Loucy (cell line): Measurements from ENCODE around the gene PAX5.

Source experiments
- CTCF ChIP-seq: fragments of 200-600 bp; sonication (generic); conservative IDR thresholded peaks from 2 replicates; pipeline ENCODE4 v1.5.1; 2014; ENCODE audit warnings: mild to moderate bottlenecking, antibody characterized with exemption, low read length
- EZH2phosphoT487 ChIP-seq: fragments of 200-600 bp; IDR thresholded peaks from 2 replicates; pipeline ENCODE4 v1.6.1; 2018; ENCODE audit warnings: antibody characterized with exemption, mild to moderate bottlenecking, moderate library complexity, borderline replicate concordance

GRCh38 chr9:36867672-36868471 is 166.2 kb downstream of the PAX5 start:
- TF ChIP-seq CTCF (no peak), EZH2phosphoT487 (no peak)
